IMR-90 (cell line): ENCODE measurements around the gene KNTC1. TPM values are rescaled to one million over a fixed set of nuclear protein-coding genes. Genes with fewer than 3 reads are reported as not detected.

ENCODE experiments used
- ATAC-seq: fragments of 200-7000 bp; cut with Tn5 transposase; 2 replicates; pipeline ENCODE4 v1.9.1; 2020; ENCODE audit warnings: low read depth, mild to moderate bottlenecking, moderate library complexity
- BruUV-seq: library from RNA; stranded (reverse); fragments of 400-500 nt; replicated peaks from 2 replicates; lab custom pipeline; 2021; lab: Mats Ljungman, UMichigan
- CTCF ChIA-PET: fragments of 300-600 bp; formaldehyde crosslinking; extraction: SDS; loops from one replicate; lab custom pipeline; 2021; ENCODE audit warnings: antibody characterized with exemption; lab: Yijun Ruan, JAX
- POLR2A ChIA-PET: fragments of 300-600 bp; sonication (Branson Sonifier 250); formaldehyde crosslinking; loops from one replicate; lab custom pipeline; 2022; ENCODE audit warnings: antibody characterized with exemption; ENCODE audit not compliant: unreplicated experiment; lab: Charles Lee
- DNase-seq: peaks from one replicate; pipeline ENCODE4 v3.0.0; 2013
- H2AFZ ChIP-seq: replicated peaks from 2 replicates; pipeline ENCODE3; 2013; ENCODE audit warnings: low read length, mild to moderate bottlenecking; ENCODE audit not compliant: poor library complexity
- H2AK5ac ChIP-seq: 2 replicates; pipeline ENCODE4 v1.6.1; 2013; ENCODE audit warnings: low read depth, low read length, inconsistent platforms
- H2AK9ac ChIP-seq: replicated peaks from 2 replicates; pipeline ENCODE3; 2013; ENCODE audit warnings: mild to moderate bottlenecking, low read depth, low read length, moderate library complexity; ENCODE audit not compliant: poor library complexity
- H2BK120ac ChIP-seq: 2 replicates; pipeline ENCODE4 v1.6.1; 2013; ENCODE audit warnings: low read depth, low read length, inconsistent platforms
- H2BK15ac ChIP-seq: 3 replicates; pipeline ENCODE4 v1.6.1; 2013; ENCODE audit warnings: low read depth, low read length, inconsistent platforms
- H2BK20ac ChIP-seq: 2 replicates; pipeline ENCODE4 v1.6.1; 2013; ENCODE audit warnings: low read depth, mild to moderate bottlenecking, inconsistent platforms, low read length, moderate library complexity
- H2BK5ac ChIP-seq: 2 replicates; pipeline ENCODE4 v1.6.1; 2013; ENCODE audit warnings: mild to moderate bottlenecking, low read depth, low read length, inconsistent platforms; ENCODE audit not compliant: poor library complexity, severe bottlenecking
- H3K14ac ChIP-seq: replicated peaks from 2 replicates; pipeline ENCODE4 v1.6.1; 2013; ENCODE audit warnings: low read depth, low read length, inconsistent platforms
- H3K18ac ChIP-seq: 2 replicates; pipeline ENCODE4 v1.6.1; 2013; ENCODE audit warnings: low read depth, low read length, control low read depth
- H3K23ac ChIP-seq: 2 replicates; pipeline ENCODE4 v1.6.1; 2013; ENCODE audit warnings: low read depth, low read length, inconsistent platforms
- H3K27ac ChIP-seq: 2 replicates; pipeline ENCODE4 v1.5.1; 2013; ENCODE audit warnings: mild to moderate bottlenecking, control low read depth, low read length; ENCODE audit not compliant: insufficient read depth
- H3K27me3 ChIP-seq: 2 replicates; pipeline ENCODE4 v1.6.1; 2013; ENCODE audit warnings: low read length; ENCODE audit not compliant: control insufficient read depth, insufficient read depth
- H3K36me3 ChIP-seq: 2 replicates; pipeline ENCODE4 v1.6.1; 2013; ENCODE audit warnings: low read length, mixed read lengths; ENCODE audit not compliant: control insufficient read depth, insufficient read depth
- H3K4ac ChIP-seq: 2 replicates; pipeline ENCODE4 v1.6.1; 2013; ENCODE audit warnings: low read depth, low read length, inconsistent platforms
- H3K4me1 ChIP-seq: 2 replicates; pipeline ENCODE4 v1.6.1; 2013; ENCODE audit warnings: low read length, mixed read lengths; ENCODE audit not compliant: control insufficient read depth, insufficient read depth
- H3K4me2 ChIP-seq: 2 replicates; pipeline ENCODE4 v1.6.1; 2013; ENCODE audit warnings: low read depth, mild to moderate bottlenecking, control low read depth, low read length, moderate library complexity
- H3K4me3 ChIP-seq: 2 replicates; pipeline ENCODE4 v1.5.1; 2013; ENCODE audit warnings: low read depth, mild to moderate bottlenecking, control low read depth, low read length, moderate library complexity; ENCODE audit not compliant: insufficient read depth
- H3K56ac ChIP-seq: 2 replicates; pipeline ENCODE4 v1.6.1; 2013; ENCODE audit warnings: low read length, inconsistent platforms; ENCODE audit not compliant: insufficient read depth; ENCODE audit errors: extremely low read depth
- H3K79me1 ChIP-seq, 2 experiments: 2 replicates each; pipeline ENCODE4 v1.6.1; 2013; ENCODE audit warnings: low read length in 2 of 2, inconsistent platforms in 1 of 2, low read depth in 1 of 2
- H3K9ac ChIP-seq: 2 replicates; pipeline ENCODE4 v1.6.1; 2013; ENCODE audit warnings: low read depth, low read length, control low read depth
- H3K9me1 ChIP-seq: 2 replicates; pipeline ENCODE4 v1.6.1; 2013; ENCODE audit warnings: low read length, inconsistent platforms; ENCODE audit not compliant: insufficient read depth
- H3K9me3 ChIP-seq: 2 replicates; pipeline ENCODE4 v1.6.1; 2013; ENCODE audit warnings: low read length; ENCODE audit not compliant: control insufficient read depth, insufficient read depth
- H4K20me1 ChIP-seq: 2 replicates; pipeline ENCODE4 v1.6.1; 2013; ENCODE audit warnings: low read length, inconsistent platforms; ENCODE audit not compliant: insufficient read depth
- H4K5ac ChIP-seq: 2 replicates; pipeline ENCODE4 v1.6.1; 2013; ENCODE audit warnings: mild to moderate bottlenecking, low read depth, low read length, control low read depth
- H4K8ac ChIP-seq, 2 experiments: 2 replicates each; pipeline ENCODE4 v1.6.1; 2013; ENCODE audit warnings: low read depth in 2 of 2, low read length in 2 of 2, control low read depth in 1 of 2, inconsistent platforms in 1 of 2
- H4K91ac ChIP-seq: 2 replicates; pipeline ENCODE4 v1.6.1; 2013; ENCODE audit warnings: low read depth, low read length, inconsistent platforms; ENCODE audit not compliant: insufficient read depth
- BHLHE40 ChIP-seq: fragments of 150-350 bp; IDR thresholded peaks from 2 replicates; pipeline ENCODE4 v1.6.1; 2016; ENCODE audit warnings: mild to moderate bottlenecking, low read depth, low read length
- CEBPB ChIP-seq: IDR thresholded peaks from 2 replicates; pipeline ENCODE4 v1.6.1; 2012; ENCODE audit warnings: low read depth, low read length, improper control_type of control experiment
- CTCF ChIP-seq: conservative IDR thresholded peaks from 2 replicates; pipeline ENCODE4 v1.5.1; 2012; ENCODE audit warnings: mild to moderate bottlenecking, low read depth, low read length, improper control_type of control experiment
- NFE2L2 ChIP-seq: fragments of 150-350 bp; IDR thresholded peaks from 2 replicates; pipeline ENCODE4 v1.6.1; 2016; ENCODE audit warnings: low read depth, mild to moderate bottlenecking, low read length
- POLR2A ChIP-seq: IDR thresholded peaks from 2 replicates; pipeline ENCODE4 v1.6.1; 2012; ENCODE audit warnings: mild to moderate bottlenecking, low read depth, low read length
- WGBS, 2 experiments: methylation state at CpG; one replicate each; pipeline versions ENCODE4 v1.1.5 to v1.1.7; 2013; ENCODE audit warnings: missing lambda C conversion rate in 2 of 2; ENCODE audit not compliant: insufficient read length in 1 of 2; ENCODE audit errors: extremely low coverage in 2 of 2; 5-methylcytosine and 5-hydroxymethylcytosine counted together
- dilution Hi-C: fragments of 300-500 bp; cut with HindIII; formaldehyde crosslinking; loops from one replicate; pipeline ENCODE4 v1.14.3; 2018; ENCODE audit warnings: low sequenced_read_pairs; ENCODE audit not compliant: unreplicated experiment
- in situ Hi-C: fragments of 300-500 bp; cut with MboI; formaldehyde crosslinking; loops from 3 replicates; pipeline ENCODE4 v1.14.3; 2019; ENCODE audit warnings: low sequenced_read_pairs, inconsistent platforms, mixed read lengths
- intact Hi-C: fragments of 100-400 bp; cut with micrococcal nuclease; formaldehyde crosslinking; loops from 2 replicates; pipeline ENCODE4 v1.10.0; 2022
- polyA plus RNA-seq, 3 experiments: library from polyadenylated mRNA; depleted of rRNA; stranded (reverse); fragments of >200 nt; gene quantifications; 2 replicates each; pipeline ENCODE4 v1.2.3, GENCODE V29; 2012; ENCODE audit warnings: low replicate concordance in 1 of 3
- total RNA-seq: library from RNA; depleted of rRNA; stranded (reverse); fragments of >200 nt; gene quantifications from 2 replicates; pipeline ENCODE4 v1.2.3, GENCODE V29; 2012

Gene KNTC1
- total and polyA plus RNA-seq, 2 of the 4 experiments (the other 2 are of a cell fraction) = 16.6 to 23.7 TPM

- H3K4me1 ChIP-seq = no peaks in the 10 kb centered on the region
- dilution Hi-C loops = no loop called here
- H2AFZ ChIP-seq = no peak overlapping the region
- WGBS, 2 experiments = no CpG with 5 or more reads among the region's 5 CpGs
- H3K9me3 ChIP-seq = no peaks in the 10 kb centered on the region
- in situ Hi-C loops = no loop called here
- DNase-seq (no peak), ATAC-seq (no peak)
- no peaks in the 10 kb centered on the region for H4K20me1 ChIP-seq
- H2AK9ac ChIP-seq = no peak overlapping the region
- TF ChIP-seq BHLHE40 (no peak), POLR2A (no peak), CEBPB (no peak), NFE2L2 (no peak), CTCF (no peak)
- H3K23ac ChIP-seq = no peak overlapping the region
- H4K8ac ChIP-seq = no peak overlapping the region
- H3K27me3 ChIP-seq = no peaks in the 10 kb centered on the region
- H2BK20ac ChIP-seq = no peak overlapping the region
- no peak overlapping the region for H3K56ac ChIP-seq
- intact Hi-C loops = loop anchor here (5.0 kb wide), 1 partner anchor 49 kb away; no protein-coding TSS in a partner anchor
- ChIA-PET POLR2A (interaction anchor here (0.6 kb wide), 1 partner anchor 961 kb away, joined by 3 read pairs; no protein-coding TSS in a partner anchor), CTCF (no interaction called here)
- H3K14ac ChIP-seq = no peak overlapping the region
- no peak overlapping the region for H3K4ac ChIP-seq
- no peak overlapping the region for H2AK5ac ChIP-seq
- H3K4me2 ChIP-seq = no peak overlapping the region
- H4K5ac ChIP-seq = no peak overlapping the region
- no peak overlapping the region for H3K18ac ChIP-seq
- no peak overlapping the region for H4K91ac ChIP-seq
- peaks cover 10 to 12% of the 10 kb centered on the region in 2 experiments; a peak in 2 of 4 replicates for H3K79me1 ChIP-seq
- H2BK5ac ChIP-seq = no peak overlapping the region
- H3K27ac ChIP-seq = no peak overlapping the region
- H2BK120ac ChIP-seq = no peak overlapping the region
- H3K9ac ChIP-seq = no peak overlapping the region
- H3K36me3 ChIP-seq = peaks cover 13% of the 10 kb centered on the region
- no peak overlapping the region for H2BK15ac ChIP-seq
- no peaks in the 10 kb centered on the region for H3K9me1 ChIP-seq
- H3K4me3 ChIP-seq = no peak overlapping the region
- BruUV-seq = no TSS peak
Measured at GRCh38 chr12:122538496-122538895, 11.4 kb downstream of the KNTC1 start.
